GM18858 (cell line): ENCODE measurements around the gene NOSIP.

Source experiments
- ATAC-seq: cut with Tn5 transposase; IDR thresholded peaks from one replicate; pipeline ENCODE4 v1.9.1; 2021; ENCODE audit not compliant: unreplicated experiment

Gene NOSIP

GRCh38 chr19:49573009-49573408 lies 7.3 kb downstream of the NOSIP start:
- no peak for ATAC-seq

- ATAC-seq = no peak
Observed at GRCh38 chr19:49570997-49571676, 9.2 kb downstream of the NOSIP start.

GRCh38 chr19:49570138-49570856 lies 10.1 kb downstream of the NOSIP start:
- no peak for ATAC-seq

- no peak for ATAC-seq
Observed at GRCh38 chr19:49567861-49568441, 12.4 kb downstream of the NOSIP start.

- no peak for ATAC-seq
Observed at GRCh38 chr19:49566302-49566701, 14.1 kb downstream of the NOSIP start.

GRCh38 chr19:49565261-49565660 lies 15.1 kb downstream of the NOSIP start:
- no peak for ATAC-seq

GRCh38 chr19:49564616-49565045 lies 15.7 kb downstream of the NOSIP start:
- no peak for ATAC-seq

GRCh38 chr19:49560358-49560900 lies 19.9 kb downstream of the NOSIP start:
- ATAC-seq = no peak

GRCh38 chr19:49559928-49560327 lies 20.4 kb downstream of the NOSIP start:
- ATAC-seq = no peak

- no peak for ATAC-seq
Observed at GRCh38 chr19:49559443-49559842, 20.9 kb downstream of the NOSIP start.

GRCh38 chr19:49558591-49558990 lies 21.8 kb downstream of the NOSIP start:
- no peak for ATAC-seq

- ATAC-seq = no peak
Observed at GRCh38 chr19:49557641-49558325, 22.6 kb downstream of the NOSIP start.

- no peak for ATAC-seq
Observed at GRCh38 chr19:49556412-49557398, 23.7 kb downstream of the NOSIP start.

GRCh38 chr19:49555600-49556411 lies 24.6 kb downstream of the NOSIP start:
- no peak for ATAC-seq

- ATAC-seq = no peak
Observed at GRCh38 chr19:49554701-49555181, 25.6 kb downstream of the NOSIP start.

GRCh38 chr19:49553451-49554271 lies 26.7 kb downstream of the NOSIP start:
- ATAC-seq = no peak

GRCh38 chr19:49552749-49553148 lies 27.6 kb downstream of the NOSIP start:
- ATAC-seq = no peak

GRCh38 chr19:49551531-49551930 lies 28.8 kb downstream of the NOSIP start:
- no peak for ATAC-seq
